ENCODE measurements around the gene QKI.

QKI gene

DNA sequence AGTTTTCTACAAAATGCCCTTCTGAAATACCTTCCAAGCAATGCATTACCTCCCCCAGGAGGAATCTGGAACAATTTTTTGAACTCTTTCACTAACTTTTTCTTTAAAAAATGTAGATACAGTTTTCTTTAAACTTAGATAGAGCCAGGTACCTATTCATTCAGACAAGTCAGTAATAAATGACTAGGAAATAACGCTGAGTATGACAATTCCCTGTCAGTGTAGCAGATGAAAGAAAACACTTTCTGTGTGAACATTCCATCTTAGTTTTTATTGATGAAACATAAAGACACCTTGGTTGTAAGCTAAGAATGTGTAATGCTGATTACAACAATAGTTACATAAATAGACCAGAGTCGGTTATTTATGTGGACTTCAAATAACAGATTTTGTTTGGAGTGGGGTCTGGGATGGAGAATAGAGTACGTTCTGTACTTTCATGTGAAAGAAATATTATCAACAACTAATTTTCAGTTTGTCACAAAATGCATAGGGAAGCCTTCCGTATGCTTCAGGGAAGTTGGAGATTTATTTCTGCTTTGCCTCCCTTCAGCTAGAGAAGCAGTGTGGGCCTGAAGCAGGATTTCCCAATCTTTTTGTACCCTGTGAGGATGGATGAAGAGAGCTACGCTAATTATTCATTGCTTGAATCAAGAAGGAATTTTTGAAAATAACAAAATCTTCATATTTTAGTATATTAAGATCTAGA is 19.2 kb upstream of the QKI start:
- no peak overlapping the region for H3K27ac ChIP-seq
- H3K79me2 ChIP-seq (ENCODE audit: insufficient read depth, low read depth) = no peaks in the 10 kb centered on the region
- H3K36me3 ChIP-seq (ENCODE audit: insufficient read depth) = no peaks in the 10 kb centered on the region
- no peak overlapping the region for H3K9ac ChIP-seq
- no peaks in the 10 kb centered on the region for H3K27me3 ChIP-seq (ENCODE audit: insufficient read depth, low read depth)
- H4K20me1 ChIP-seq (ENCODE audit: insufficient read depth) = no peaks in the 10 kb centered on the region
- TF ChIP-seq, protein P1, sequence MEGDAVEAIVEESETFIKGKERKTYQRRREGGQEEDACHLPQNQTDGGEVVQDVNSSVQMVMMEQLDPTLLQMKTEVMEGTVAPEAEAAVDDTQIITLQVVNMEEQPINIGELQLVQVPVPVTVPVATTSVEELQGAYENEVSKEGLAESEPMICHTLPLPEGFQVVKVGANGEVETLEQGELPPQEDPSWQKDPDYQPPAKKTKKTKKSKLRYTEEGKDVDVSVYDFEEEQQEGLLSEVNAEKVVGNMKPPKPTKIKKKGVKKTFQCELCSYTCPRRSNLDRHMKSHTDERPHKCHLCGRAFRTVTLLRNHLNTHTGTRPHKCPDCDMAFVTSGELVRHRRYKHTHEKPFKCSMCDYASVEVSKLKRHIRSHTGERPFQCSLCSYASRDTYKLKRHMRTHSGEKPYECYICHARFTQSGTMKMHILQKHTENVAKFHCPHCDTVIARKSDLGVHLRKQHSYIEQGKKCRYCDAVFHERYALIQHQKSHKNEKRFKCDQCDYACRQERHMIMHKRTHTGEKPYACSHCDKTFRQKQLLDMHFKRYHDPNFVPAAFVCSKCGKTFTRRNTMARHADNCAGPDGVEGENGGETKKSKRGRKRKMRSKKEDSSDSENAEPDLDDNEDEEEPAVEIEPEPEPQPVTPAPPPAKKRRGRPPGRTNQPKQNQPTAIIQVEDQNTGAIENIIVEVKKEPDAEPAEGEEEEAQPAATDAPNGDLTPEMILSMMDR (conservative IDR thresholded peaks at IDR 0.05; ENCODE audit: low read depth, low read length) = no peak
- H3K4me3 ChIP-seq (IDR thresholded peaks at IDR 0.05; ENCODE audit: insufficient read depth, low read depth, low read length) = no peak overlapping the region
- no peak overlapping the region for H3K4me2 ChIP-seq
- H2AFZ ChIP-seq (ENCODE audit: low read depth) = no peak overlapping the region
- no peaks in the 10 kb centered on the region for H3K4me1 ChIP-seq (ENCODE audit: low read depth, poor library complexity, severe bottlenecking)

DNA sequence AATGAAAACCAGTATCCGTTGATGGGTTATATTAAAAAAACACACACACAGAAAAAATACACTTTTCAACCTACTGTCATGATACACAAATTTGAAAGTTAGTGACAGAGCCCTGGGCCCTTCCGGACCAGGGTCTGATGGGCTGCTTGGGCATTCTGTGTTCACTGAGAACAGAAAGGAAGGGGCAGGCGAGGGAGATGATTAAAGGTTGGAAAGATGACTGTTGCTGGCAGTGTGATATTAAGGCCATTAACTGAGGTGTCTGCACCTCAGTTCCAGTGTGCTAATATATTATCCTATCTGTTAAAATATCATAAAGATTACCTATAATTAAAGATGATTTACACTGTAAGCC is 18.7 kb upstream of the QKI start:
- no peaks in the 10 kb centered on the region for H3K79me2 ChIP-seq (ENCODE audit: insufficient read depth, low read depth)
- no peak overlapping the region for H2AFZ ChIP-seq (ENCODE audit: low read depth)
- no peak overlapping the region for H3K27ac ChIP-seq
- no peaks in the 10 kb centered on the region for H4K20me1 ChIP-seq (ENCODE audit: insufficient read depth)
- no peak overlapping the region for H3K4me3 ChIP-seq (IDR thresholded peaks at IDR 0.05; ENCODE audit: insufficient read depth, low read depth, low read length)
- no peak overlapping the region for H3K4me2 ChIP-seq
- H3K27me3 ChIP-seq (ENCODE audit: insufficient read depth, low read depth) = no peaks in the 10 kb centered on the region
- H3K4me1 ChIP-seq (ENCODE audit: low read depth, poor library complexity, severe bottlenecking) = no peaks in the 10 kb centered on the region
- TF ChIP-seq, protein P1 (conservative IDR thresholded peaks at IDR 0.05; ENCODE audit: low read depth, low read length) = no peak
- no peak overlapping the region for H3K9ac ChIP-seq
- H3K36me3 ChIP-seq (ENCODE audit: insufficient read depth) = no peaks in the 10 kb centered on the region

DNA sequence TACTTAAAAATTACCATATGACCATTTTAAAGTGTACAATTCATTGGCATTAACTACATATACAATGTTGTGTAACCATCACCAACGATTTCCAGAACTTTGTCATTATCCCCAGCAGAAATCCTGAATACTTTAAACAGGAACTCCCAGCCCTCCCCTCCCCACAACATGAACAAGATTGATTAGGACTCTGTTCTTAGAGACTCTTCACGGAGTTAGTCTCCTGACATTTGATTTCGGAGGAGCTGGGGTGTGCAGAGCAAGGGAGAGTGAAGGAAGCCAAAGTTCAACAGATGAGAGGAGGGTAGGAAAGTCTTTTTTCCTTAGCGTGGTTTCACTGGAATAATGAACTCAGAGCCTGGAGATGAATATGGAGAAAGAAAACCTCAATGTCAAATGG is 17.2 kb upstream of the QKI start:
- H3K36me3 ChIP-seq (ENCODE audit: insufficient read depth) = no peaks in the 10 kb centered on the region
- no peaks in the 10 kb centered on the region for H4K20me1 ChIP-seq (ENCODE audit: insufficient read depth)
- H3K79me2 ChIP-seq (ENCODE audit: insufficient read depth, low read depth) = no peaks in the 10 kb centered on the region
- no peak overlapping the region for H3K4me3 ChIP-seq (IDR thresholded peaks at IDR 0.05; ENCODE audit: insufficient read depth, low read depth, low read length)
- no peaks in the 10 kb centered on the region for H3K27me3 ChIP-seq (ENCODE audit: insufficient read depth, low read depth)
- no peaks in the 10 kb centered on the region for H3K4me1 ChIP-seq (ENCODE audit: low read depth, poor library complexity, severe bottlenecking)
- TF ChIP-seq, protein P1 (conservative IDR thresholded peaks at IDR 0.05; ENCODE audit: low read depth, low read length) = no peak
- H3K27ac ChIP-seq = no peak overlapping the region
- H3K4me2 ChIP-seq = no peak overlapping the region
- H3K9ac ChIP-seq = no peak overlapping the region
- no peak overlapping the region for H2AFZ ChIP-seq (ENCODE audit: low read depth)

DNA sequence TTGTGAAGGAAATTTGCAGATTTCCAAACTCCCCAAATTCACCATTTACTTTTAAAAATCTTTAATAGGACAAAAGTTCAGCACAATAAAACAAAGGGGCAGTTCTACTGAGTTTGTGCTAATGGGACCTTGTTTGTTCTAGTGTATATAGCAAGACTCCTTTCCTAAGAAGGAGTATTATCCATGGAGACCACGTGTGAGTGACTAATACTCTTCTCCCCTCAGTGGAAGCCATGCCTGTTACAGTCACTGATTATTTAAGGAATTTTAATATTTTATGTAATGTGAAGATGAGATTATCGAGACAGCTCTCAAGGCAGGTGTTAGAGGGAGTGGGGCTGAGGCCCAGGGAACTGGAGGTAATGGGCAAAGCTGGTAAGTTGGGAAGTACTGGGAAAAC is 16.4 kb upstream of the QKI start:
- Histone ChIP-seq H3K9ac (no peak overlapping the region), H3K27me3 (ENCODE audit: insufficient read depth, low read depth) (no peaks in the 10 kb centered on the region), H3K4me1 (ENCODE audit: low read depth, poor library complexity, severe bottlenecking) (no peaks in the 10 kb centered on the region), H3K79me2 (ENCODE audit: insufficient read depth, low read depth) (no peaks in the 10 kb centered on the region), H3K4me3 (IDR thresholded peaks at IDR 0.05; ENCODE audit: insufficient read depth, low read depth, low read length) (no peak overlapping the region), H3K36me3 (ENCODE audit: insufficient read depth) (no peaks in the 10 kb centered on the region), H3K27ac (no peak overlapping the region), H2AFZ (ENCODE audit: low read depth) (no peak overlapping the region), H4K20me1 (ENCODE audit: insufficient read depth) (no peaks in the 10 kb centered on the region), H3K4me2 (no peak overlapping the region)
- TF ChIP-seq, protein P1 (conservative IDR thresholded peaks at IDR 0.05; ENCODE audit: low read depth, low read length) = no peak
